ENCODE data around the gene GREB1.

Gene GREB1

DNA sequence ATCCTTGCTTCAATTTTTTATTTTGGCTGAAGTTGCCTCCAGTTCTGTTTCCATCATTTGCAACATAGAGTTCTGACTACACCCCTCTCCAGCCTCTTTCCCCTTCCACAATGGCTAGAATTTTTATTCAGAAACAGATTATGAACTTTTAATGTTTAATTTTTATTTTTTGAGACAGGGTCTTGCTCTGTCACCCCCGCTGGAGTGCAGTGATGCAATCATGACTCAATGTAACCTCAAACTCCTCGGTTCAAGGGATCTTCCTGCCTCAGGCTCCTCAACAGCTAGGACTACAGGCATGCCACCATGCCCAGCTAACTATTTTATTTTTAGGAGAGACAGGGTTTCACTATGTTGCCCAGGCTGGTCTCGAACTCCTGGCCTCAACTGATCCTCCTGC is 133.3 kb downstream of the GREB1 start:
- DNase-seq = no peak

DNA sequence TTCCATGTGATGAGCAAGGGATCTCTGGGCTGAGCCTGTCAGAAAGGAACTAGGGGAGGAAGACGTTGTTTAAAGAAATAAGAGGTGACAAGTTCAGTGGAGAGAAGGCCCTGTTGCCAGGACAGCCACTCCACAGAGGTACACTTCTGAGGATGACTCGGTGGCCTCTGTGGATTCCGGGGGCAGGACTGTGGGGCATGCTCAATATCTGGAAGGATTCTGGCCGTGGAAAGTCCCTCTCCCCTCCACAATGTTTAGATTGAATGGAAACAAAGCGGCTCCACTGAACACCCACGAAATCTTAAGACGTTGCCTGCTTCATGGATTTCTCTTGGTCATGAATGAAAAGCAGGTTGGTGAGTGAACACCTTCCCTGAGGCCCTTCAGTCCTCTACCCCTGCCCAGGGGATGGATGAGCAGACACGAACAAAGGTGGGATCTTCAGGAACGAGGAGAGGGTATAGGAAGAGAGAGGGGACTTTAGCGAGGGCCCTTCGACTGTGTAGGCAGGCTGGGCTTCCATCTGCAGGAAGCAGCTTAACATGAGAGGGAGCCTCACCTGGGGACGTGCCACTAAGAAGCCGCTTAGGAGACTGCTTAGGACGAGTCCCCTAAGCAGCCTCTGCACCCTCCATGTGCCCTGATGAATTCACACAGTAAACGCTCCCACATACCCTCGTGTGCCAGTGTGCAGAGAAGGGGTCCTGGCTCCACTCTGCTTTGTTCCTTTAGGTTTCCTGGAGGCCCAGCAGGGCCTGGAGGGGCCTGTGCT is 134.2 kb downstream of the GREB1 start:
- no peak for DNase-seq

DNA sequence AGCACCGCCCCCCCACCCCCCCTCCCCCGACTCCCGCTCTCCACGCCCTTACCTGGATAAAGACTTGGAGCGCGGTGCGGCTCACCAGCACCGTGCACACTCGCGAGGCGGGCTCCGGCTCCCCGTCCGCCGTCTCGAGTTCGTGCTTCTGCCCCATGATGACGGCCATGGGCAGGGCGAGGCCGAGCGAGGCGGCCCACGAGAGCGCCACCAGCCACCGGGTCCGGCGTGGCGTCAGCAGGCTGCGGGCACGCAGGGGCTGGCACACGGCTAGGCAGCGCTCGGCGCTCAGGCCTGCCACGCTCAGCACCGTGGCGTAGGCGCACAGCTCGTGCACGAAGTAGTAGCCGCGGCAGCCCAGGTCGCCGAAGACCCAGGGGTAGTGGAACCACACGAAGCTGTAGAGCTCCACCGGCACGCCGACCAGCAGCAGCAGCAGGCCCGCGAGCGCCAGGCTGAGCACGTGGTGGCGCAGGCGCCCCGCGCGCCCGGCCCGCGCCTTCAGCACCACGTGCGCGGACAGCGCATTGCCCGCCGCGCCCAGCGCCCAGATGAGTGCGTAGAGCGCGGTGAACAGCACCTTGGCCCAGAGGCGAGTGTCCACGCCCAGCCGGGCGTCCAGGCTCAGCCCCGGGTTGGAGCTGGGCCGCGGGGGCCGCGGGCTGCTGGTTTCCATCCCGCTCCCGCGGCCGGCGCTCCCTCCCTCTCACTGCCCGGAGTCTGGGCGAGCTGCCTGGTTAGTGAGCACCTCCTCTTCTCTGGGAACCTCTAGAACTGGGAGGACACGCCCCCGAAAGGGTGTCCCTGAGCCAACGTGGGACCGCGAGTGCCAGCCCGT is 135.8 kb downstream of the GREB1 start, which contains the start of gene NTSR2:
NTSR2 (minus strand) TSS at position 742 of the 838 bp plus-strand sequence; CDS start at position 676, 66 bp downstream.
- peak in 10 of 14 donors; percentile 18 to 84 (median 67) for DNase-seq

DNA sequence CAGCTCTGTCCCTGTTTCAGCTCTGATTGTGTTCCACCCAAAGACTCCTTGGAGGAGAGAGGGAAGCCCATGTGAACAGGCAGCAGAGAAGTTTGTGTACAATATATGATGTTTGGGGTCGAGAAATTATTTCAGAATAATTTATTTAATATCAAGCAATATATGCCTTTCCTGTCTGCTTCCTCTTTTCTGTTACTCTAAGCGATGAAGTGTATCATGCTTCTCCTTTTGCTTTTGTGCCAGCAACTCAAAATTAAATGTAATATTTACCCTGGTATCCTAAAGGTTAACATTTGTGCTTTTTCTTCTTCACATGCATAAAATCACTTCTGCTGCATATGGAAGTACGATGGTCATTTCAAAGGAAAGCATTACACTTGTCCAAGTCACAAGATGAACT is 138.6 kb downstream of the GREB1 start:
- DNase-seq = no peak

DNA sequence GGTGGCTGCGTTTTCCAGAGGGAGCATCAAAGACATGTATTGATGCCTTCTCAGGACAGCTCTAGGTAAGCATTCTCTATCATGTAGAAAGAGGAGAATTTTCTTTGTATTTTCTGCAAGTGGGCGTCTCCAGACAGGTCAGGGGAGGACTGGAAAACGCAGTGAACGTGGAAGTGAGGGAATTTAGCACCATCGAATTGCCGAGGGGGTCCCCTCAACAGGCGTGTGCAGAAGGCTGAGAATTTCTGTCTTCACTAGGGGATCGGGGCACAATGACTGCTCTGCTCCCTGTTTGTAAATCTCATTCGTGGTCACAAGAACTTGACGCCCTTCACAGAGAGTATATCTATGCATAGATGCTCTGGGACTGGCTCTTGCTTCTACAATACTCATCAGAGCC is 141.1 kb downstream of the GREB1 start:
- no peak for DNase-seq

DNA sequence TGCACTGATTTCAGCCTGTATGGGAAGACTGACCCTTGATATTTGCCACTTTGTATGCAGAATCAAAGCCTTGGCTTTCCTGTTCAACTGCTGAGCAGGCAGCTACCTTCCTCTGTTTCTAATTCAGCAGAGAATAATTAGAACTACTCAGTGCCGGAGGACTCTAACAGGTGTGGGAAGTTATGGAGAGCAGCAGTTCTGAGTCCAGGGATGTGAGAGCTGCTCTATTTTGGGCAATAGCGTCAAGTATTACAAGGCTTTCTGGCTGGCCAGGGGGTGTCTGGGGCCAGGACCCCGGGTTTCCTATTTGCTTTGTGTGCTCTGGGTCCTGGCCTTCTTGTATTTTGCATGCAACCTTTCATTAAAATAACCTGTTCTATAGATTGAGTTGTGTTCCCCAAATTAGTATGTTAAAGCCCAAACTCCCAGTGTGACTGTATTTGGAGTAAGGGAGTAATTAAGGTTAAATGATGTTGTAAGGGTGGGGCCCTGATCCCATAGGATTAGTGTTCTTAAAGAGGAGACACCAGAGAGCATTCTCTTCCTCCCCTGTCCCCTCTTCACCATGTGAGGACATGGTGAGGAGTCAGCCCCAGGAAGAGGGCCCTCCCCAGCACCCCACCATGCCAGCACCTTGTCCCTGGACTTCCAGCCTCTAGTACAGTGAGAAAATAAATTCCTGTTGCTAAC is 141.7 kb downstream of the GREB1 start:
- no peak for DNase-seq

DNA sequence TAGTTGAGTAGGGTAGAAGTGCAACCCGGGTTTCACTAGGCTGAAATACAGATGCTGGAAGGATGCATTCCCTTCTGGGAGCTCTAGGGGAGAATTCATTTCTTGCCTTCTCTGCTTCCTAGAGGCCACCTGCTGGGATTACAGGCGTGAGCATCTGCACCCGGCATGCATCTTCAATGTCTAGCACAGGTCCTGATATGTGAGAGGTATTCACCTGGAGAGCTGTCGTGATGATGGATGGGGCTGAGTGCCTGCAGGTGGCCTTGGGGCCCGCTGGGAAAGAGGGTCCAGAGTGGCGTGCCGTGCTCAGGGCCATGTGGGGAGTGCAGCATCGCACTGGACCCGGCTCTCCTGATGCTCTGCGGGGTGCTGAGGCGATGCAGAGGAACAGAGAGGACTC is 142.8 kb downstream of the GREB1 start:
- no peak for DNase-seq

DNA sequence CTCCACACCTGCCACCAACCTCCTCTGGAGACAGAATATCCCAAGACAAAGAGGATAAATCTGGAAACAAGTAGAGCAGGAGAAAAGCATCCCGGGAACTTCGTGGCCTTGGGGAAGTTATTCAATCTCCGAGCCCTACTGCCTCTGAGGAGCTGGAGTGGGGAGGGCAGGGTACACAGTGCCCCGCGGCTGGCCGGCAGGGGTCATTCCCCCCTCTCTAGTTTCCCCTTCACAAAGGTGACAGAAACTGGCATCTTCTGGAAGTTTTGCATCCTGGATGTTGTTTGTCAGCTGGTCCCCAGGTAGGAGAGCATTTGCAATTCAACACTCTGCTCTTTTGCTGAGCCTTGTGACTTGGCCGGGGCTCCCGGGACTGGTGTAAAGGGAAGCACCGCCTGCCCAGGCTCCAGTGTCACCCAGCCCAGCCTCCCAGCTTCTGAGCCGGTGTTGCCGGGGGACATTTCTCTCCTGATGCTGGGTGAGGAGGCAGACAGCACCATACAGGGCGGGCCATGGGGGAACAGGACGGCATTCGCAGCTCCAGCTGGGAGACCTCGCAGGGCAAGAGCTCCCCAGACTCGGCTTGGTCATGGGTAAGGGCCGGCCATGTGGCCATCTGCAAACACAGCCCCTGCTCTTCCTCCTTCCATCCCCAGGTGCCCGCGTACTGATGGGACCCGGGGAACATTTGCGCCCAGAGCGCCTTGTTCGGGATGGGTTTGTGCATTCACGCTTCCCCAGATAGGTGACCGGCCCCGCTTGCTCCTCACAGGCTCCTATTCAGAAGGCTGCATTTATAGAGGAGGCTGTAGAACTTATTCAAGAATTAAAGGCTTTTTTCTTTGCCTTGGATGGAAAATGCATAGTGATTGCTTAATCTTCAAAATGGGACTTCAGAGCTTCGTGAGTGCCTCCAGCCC is 143.6 kb downstream of the GREB1 start:
- DNase-seq = peak in 8 of 14 donors; percentile 34 to 60 (median 50)

DNA sequence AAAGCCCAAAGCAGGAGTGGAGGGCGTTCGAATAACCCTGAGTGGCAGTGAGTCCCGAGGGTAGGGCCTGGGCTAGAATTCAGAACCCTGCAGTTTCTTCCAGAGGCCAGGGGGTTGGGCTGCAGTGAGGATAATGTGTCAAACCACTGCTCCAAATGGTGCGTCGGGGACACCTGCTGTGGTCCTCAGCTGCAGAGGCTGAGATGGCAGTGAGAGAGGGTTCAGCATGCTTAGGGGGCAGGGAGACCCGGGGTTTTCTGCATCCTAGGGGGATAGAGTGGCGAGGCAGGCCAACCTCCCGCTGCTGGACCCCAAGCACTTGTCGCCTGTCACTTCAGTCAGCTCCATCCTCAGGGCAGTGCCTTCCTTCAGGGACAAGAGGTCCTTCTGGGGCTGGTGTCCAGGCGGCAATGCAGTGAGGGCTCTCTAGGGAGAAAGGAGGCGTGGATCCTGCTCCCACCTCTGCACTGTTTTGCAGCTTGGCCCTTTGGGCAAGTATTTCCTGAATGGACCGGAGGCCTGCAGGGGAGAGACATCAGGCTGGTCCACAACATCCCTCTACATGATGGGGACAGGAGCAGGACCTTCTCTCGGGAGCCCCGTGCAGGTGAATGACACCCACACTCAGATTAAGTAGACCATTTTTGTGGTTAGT is 144.6 kb downstream of the GREB1 start:
- DNase-seq = no peak

DNA sequence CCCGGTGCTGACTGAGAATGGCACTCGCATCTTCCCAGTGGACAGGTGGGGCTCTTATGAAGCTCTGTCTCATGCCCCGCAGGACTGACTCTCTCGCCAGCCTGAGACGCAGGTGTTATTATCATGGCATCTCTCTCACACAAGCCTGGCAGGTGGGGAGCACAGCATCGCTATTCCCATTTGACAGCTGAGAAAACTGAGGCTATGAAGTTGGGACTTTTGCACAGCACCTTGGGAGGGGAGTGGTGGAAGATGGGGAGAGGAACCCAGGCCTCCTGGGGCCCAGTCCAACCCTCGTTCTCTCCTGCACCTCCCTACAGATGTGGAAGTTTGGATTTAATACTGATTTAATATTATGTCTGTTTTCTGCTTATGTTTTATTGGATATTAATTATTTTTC is 145.2 kb downstream of the GREB1 start:
- DNase-seq = no peak

DNA sequence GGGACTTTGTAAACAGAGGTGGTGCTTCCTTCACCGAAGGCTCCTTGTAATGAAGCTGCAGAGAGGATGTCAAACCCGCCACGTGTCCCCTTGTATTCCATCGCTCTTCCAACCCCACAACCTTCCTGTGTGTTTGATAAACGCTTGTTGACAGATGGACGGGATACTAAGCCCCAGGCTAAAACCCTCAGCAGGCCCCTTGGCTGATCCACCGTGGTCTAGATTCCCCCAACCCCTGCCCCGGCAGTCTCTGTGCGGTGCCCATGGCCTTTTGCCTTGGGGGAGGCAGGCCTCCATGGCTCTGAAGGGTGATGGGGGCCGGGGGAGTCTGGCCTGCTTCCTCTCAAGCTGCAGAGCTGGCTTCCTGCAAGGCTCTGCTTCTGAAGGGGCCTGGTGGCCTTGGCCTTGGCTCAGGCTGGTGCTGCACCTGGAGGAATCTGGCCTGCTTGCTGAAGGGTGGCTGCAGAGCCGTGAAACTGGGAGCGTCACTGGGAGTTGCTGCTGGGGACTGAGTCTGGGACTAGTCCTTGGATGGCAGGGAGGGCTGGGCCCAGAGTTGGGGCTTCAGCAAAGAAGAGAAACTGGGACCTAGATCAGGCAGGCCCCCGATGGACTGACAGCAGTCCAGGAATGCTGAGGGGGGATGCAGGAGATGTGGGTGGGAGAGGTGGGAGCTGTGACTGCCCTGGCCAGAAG is 145.8 kb downstream of the GREB1 start:
- DNase-seq = peak in 1 of 14 donors; percentile 90

DNA sequence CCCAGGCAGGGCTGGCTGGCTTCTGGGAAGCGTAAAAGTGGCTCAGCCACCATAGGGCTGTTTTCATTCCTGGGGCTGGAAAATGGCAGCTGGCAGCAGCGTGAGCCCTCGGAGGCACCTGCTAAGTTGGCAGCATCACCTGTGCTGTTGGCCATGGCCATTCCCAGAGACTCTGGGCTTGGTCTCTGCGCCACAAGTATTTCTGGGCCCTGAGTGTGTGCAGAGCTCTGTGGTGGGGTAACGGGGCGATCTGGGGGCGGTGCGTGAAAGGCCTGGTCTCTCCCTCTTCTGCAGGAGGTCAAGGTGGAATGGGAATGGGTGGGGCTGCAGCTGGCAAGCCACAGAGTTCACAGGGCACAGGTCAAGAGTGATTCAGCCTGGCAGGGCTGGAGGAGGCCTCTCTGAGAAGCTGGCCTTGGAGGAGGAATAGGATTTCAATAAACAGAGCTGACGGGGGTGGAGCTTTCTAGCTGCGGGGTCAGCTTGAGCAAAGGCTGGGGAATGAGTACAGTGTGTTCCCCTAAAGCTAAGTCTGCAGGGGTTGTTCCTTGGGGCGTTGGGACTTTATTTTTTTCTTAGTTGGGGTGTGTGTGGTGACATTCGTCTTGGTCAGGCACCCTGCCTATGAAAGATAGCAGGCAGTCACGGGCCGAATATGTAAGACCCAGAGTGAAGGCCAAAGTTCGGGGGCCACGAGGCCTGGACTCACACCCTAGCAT is 146.5 kb downstream of the GREB1 start:
- peak in 2 of 14 donors; percentile 45 to 90 for DNase-seq

DNA sequence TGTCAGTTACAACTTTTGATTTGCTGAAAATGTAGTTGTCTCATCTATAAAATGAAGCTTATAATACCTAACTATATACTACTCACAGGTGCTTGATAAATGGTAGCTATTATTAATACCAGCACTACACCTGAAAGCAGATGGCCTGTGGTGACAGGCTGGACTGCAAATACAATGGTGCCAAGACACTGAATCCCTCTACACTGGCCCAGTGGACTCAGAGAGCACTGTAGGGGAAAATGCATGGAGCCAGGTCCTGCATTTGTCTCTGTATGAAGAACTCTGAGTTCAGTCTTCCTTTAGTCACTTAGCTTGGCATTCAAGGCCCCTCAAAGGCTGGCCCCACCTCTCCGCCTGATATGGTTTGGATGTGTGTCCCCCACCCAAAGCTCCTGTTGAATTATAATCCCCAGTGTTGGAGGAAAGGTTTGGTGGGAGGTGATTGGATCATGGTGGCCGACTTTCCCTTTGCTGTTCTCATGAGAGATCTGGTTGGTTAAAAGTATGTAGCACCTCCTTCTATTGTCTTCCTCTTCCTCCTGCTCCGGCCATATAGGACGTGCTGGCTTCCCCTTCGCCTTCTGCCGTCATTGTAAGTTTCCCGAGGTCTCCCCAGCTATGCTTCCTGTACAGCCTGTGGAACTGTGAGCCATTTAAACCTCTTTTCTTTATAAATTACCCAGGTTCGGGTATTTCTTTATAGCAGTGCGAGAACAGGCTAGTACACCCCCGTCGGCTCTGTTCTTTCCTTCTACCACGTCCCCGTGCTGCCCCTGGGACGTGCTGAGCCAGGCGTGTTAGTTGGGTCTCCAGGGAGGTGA is 147.3 kb downstream of the GREB1 start:
- DNase-seq = peak in 1 of 14 donors; percentile 80

DNA sequence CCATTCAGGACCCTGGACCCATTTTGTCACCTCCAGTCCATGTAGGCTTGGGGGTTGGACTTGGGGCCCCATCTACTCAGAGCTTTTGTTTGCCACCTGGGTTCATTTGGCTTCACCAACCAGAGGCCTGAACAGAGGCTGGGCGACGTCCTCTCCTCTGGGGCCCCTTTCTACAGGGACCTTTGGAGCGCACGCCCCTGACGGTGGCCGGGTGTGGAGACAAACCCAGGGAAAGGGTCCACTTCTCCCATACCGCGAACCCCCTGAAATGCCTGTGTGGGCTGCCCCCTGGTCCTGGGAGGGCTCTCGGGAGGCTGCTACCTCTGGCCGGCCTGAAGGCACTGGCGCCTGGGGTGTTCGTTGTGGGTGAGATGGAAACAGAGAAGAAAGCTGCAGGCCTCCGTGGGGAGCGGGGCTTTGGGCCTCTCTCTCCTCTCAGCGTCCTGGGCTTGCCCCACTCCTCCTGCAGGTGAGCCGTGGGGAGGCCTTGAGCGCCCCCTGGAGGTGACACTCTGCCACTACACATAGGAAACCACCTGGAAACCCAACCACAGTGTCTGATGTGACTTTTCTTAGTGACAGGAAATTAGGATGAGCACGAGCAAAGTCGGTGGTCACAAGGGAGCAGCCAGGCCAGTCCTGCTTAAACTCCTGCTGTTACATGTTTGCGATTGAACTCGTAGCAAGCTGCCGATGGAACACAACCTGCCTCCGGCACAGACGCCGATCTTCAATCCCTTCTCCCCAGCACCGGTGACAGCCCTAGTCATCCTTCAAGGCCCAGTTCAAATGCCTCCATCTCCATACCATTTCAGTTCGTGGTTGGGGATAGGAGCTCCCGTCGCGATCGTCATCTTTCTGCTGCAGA is 148.1 kb downstream of the GREB1 start:
- DNase-seq = peak in 3 of 14 donors; percentile 20 to 61 (median 54)

DNA sequence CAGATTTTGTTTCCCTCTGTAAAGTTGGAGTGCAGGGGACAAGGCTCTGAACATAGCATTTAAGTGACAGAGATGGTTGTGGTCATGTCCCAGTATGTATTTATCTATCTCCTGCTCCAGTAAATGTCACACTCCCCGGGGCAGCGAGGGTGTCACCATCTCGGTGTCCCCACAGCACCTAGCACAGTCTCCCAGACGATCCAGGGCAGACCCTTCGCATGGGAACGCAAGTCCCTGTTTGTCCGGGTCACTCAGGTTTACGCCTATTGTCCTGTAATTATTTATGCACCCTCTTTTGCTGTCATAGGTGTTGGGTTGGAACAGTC is 148.7 kb downstream of the GREB1 start:
- DNase-seq = no peak

DNA sequence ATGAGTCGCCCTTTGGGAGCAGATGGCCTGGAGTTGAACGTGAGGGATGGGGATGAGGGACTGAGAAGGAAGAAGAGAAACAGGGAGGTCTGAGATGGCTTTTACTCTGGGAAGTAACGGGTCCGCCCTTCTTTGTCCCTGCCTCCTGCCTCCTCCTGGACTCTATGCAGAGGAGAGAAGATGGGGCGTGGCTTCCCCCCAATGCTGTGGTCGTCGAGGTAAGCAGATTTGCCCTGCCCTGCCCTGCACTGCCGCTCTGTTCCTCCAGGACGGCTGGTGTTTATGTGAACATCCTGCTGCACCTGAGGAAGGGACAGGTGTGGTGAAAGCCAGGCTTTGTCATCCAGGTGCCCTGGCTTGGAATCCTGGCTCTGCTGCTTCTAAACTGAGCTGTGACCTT is 149.6 kb downstream of the GREB1 start:
- DNase-seq = no peak

DNA sequence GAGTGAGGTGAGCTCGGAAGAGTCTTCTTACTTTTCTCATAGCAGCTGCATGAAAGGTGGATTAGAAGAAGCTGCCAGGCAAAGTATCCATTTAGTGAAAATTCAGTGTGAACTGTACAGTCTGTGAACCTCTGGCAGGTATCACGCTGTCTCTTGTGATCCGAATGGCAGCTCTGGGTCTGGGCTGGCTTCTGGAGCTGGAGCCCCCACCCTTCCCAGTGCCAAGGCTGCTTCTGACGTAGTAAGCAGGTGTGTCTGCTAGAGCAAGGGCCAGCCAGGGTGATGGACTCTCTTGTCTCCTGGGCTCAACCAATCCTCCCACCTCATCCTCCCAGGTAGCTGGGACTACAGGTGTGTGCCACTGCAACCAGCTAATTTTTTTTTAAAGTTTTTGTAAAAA is 150.1 kb downstream of the GREB1 start:
- no peak for DNase-seq

DNA sequence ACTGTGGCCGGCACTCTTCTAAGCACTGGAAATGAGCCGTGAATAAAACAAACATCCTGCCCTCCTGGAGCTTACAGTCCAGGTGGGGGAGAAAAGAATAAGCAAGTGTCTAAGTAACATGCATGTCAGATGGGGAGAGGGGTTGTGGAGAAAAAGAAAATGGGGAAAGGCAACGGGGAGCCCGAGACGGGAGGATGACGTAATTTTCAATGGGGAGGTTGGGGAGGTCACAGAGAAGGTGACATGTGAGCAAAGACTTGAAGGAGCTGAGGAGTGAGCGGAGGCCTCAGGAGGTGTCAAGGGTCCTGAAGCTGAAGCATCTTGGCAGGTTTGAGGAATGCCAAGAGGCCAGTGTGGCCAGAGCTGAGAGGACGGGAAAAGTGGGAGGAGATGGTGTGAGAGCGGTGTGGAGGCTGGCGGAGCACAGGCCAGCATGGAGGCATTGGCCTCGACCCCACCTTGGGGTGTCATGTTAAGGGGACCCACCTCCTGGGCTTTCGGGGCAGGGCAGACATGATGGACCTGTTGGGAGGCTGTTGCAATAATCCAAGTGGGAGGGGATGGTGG is 151.1 kb downstream of the GREB1 start:
- no peak for DNase-seq
